HepG2 (cell line): ENCODE measurements around the gene APEX1. TPM values are rescaled to one million over a fixed set of nuclear protein-coding genes. Genes with fewer than 3 reads are reported as not detected.
A peak's percentile ranks its signal among the peaks of the same experiment; 100 is the strongest.

ENCODE experiments used
- GLMP ChIP-seq: sonication (generic); formaldehyde crosslinking; IDR thresholded peaks from 2 replicates; pipeline ENCODE4 v1.9.0; 2021; ENCODE audit warnings: missing genetic modification reagents, mild to moderate bottlenecking, borderline replicate concordance
- HOMEZ ChIP-seq: IDR thresholded peaks from 2 replicates; pipeline ENCODE4 v1.6.1; 2016; ENCODE audit warnings: low read depth
- KMT2A ChIP-seq: sonication (generic); formaldehyde crosslinking; IDR thresholded peaks from 2 replicates; pipeline ENCODE4 v1.4.0; 2020; ENCODE audit warnings: missing genetic modification reagents
- MAZ ChIP-seq, 2 experiments: sonication (generic) in 1 of 2; formaldehyde crosslinking in 1 of 2; IDR thresholded peaks; 2 replicates each; pipeline versions ENCODE4 v1.5.0 to v1.6.1; 2012 to 2020; ENCODE audit warnings: low read depth in 2 of 2, mild to moderate bottlenecking in 2 of 2, borderline replicate concordance in 1 of 2, improper control_type of control experiment in 1 of 2, low read length in 1 of 2, missing genetic modification reagents in 1 of 2, moderate library complexity in 1 of 2
- SP5 ChIP-seq: IDR thresholded peaks from 2 replicates; pipeline ENCODE4 v1.6.1; 2016; ENCODE audit warnings: low read depth, borderline replicate concordance
- TOPORS ChIP-seq: sonication (generic); formaldehyde crosslinking; IDR thresholded peaks from 2 replicates; pipeline ENCODE4 v1.8.0; 2023; ENCODE audit warnings: mild to moderate bottlenecking, missing genetic modification reagents
- ZBTB2 ChIP-seq: sonication (generic); formaldehyde crosslinking; IDR thresholded peaks from 2 replicates; pipeline ENCODE4 v1.8.0; 2022; ENCODE audit warnings: low read depth, missing genetic modification reagents
- ZNF180 ChIP-seq: sonication (generic); formaldehyde crosslinking; IDR thresholded peaks from 2 replicates; pipeline ENCODE4 v1.4.0; 2020; ENCODE audit warnings: low read depth, missing genetic modification reagents, borderline replicate concordance
- ZNF280B ChIP-seq: sonication (generic); formaldehyde crosslinking; IDR thresholded peaks from 2 replicates; pipeline ENCODE4 v1.5.0; 2020; ENCODE audit warnings: missing genetic modification reagents, mild to moderate bottlenecking, borderline replicate concordance
- ZNF3 ChIP-seq: IDR thresholded peaks from 2 replicates; pipeline ENCODE4 v1.7.0; 2017; ENCODE audit warnings: inconsistent platforms
- ZNF383 ChIP-seq: sonication (generic); formaldehyde crosslinking; IDR thresholded peaks from 2 replicates; pipeline ENCODE4 v1.4.0; 2020; ENCODE audit warnings: missing genetic modification reagents, mild to moderate bottlenecking, borderline replicate concordance
- ZNF644 ChIP-seq: IDR thresholded peaks from 2 replicates; pipeline ENCODE4 v1.6.1; 2016; ENCODE audit warnings: low read depth
- ZNF646 ChIP-seq: sonication (generic); formaldehyde crosslinking; IDR thresholded peaks from 2 replicates; pipeline ENCODE4 v1.9.0; 2021; ENCODE audit warnings: mild to moderate bottlenecking, missing genetic modification reagents
- polyA plus RNA-seq, 8 experiments: library from polyadenylated mRNA; depleted of rRNA in 3 of 8; stranded (reverse) in 7 of 8; unstranded in 1 of 8; fragments of >200 nt; fragmentation: Illumina TruSeq in 4 of 8; extraction: Trizol in 4 of 8; gene quantifications; 2 replicates each; pipeline versions ENCODE4 v1.2.1 to v1.2.3, GENCODE V29; 2011 to 2016; ENCODE audit warnings: low read depth in 4 of 8, missing spikeins in 1 of 8, mixed read lengths in 1 of 8; ENCODE audit not compliant: insufficient read depth in 1 of 8
- total RNA-seq, 5 experiments: library from RNA; depleted of rRNA; stranded (reverse); fragments of >200 nt; fragmentation: Illumina TruSeq; extraction: Trizol; gene quantifications; 2 replicates each; pipeline ENCODE4 v1.2.3, GENCODE V29; 2016; ENCODE audit warnings: low read depth in 1 of 5

Gene APEX1
- total and polyA plus RNA-seq, 2 of the 13 experiments (the other 11 are each of a cell fraction or from before 2014, with no cell fraction given): 171 to 405 TPM

GRCh38 chr14:20412876-20413743 lies 41.9 kb upstream of the APEX1 start, which contains the start of gene TEP1 (continued):
- 0 out of 2 replicates have a peak, but pooled peaks have one; percentile 31 for TF ChIP-seq KMT2A (CRISPR knock-in tag)
- TF ChIP-seq MAZ (IDR thresholded peaks at IDR 0.05; ENCODE audit: borderline replicate concordance, low read depth, low read length): no peak
- peak; percentile 84 for TF ChIP-seq MAZ (CRISPR knock-in tag; IDR thresholded peaks at IDR 0.05; ENCODE audit: low read depth)
- peak; percentile 20; the same call in 1 of the 2 replicates for TF ChIP-seq HOMEZ (CRISPR knock-in tag)
- no peak for TF ChIP-seq ZNF180
- peak; percentile 66 for TF ChIP-seq SP5 (CRISPR knock-in tag)
- TF ChIP-seq TOPORS (CRISPR knock-in tag): no peak
- TF ChIP-seq GLMP (CRISPR knock-in tag): 0 out of 2 replicates have a peak, but pooled peaks have one; percentile 71
- TF ChIP-seq ZNF644: no peak
- peak; percentile 72 for TF ChIP-seq ZNF280B (CRISPR knock-in tag)
- no peak for TF ChIP-seq ZNF3 (CRISPR knock-in tag)
- peak; percentile 58; the same call in 1 of the 2 replicates for TF ChIP-seq ZNF383
- no peak for TF ChIP-seq ZBTB2 (CRISPR knock-in tag)
- TF ChIP-seq ZNF646 (CRISPR knock-in tag): 0 out of 2 replicates have a peak, but pooled peaks have one; percentile 32
